Spleen (tissue), 7 donors: ENCODE data around the gene COL12A1.

Experiments
- POLR2A ChIP-seq, 3 donors: fragments of 450-650 bp; IDR thresholded peaks; one replicate each; pipeline ENCODE4 v1.5.1; 2017; ENCODE audit warnings: antibody characterized with exemption in 3 of 3, mild to moderate bottlenecking in 1 of 3
- TF ChIP-seq, protein P1 (sequence below), 11 experiments: fragments of 200-600 bp in 7 of 11; fragments of 450-650 bp in 4 of 11; sonication (generic) in 4 of 11; IDR thresholded peaks in 8 of 11; conservative IDR thresholded peaks in 3 of 11; 1 replicate in 7 of 11; 2 replicates in 4 of 11; pipeline versions ENCODE4 v1.4.0 to v1.8.0; 2016 to 2021; ENCODE audit warnings: antibody characterized with exemption in 11 of 11, inconsistent platforms in 4 of 11, mild to moderate bottlenecking in 1 of 11
- donor health status: DM: no; HTN: no; CAD: no; lungs with moderate emphysema.
- donor health status: DM: no; HTN: no; CAD: no.
- donor health status: DM: no; HTN: no; CAD: no.

DNA sequence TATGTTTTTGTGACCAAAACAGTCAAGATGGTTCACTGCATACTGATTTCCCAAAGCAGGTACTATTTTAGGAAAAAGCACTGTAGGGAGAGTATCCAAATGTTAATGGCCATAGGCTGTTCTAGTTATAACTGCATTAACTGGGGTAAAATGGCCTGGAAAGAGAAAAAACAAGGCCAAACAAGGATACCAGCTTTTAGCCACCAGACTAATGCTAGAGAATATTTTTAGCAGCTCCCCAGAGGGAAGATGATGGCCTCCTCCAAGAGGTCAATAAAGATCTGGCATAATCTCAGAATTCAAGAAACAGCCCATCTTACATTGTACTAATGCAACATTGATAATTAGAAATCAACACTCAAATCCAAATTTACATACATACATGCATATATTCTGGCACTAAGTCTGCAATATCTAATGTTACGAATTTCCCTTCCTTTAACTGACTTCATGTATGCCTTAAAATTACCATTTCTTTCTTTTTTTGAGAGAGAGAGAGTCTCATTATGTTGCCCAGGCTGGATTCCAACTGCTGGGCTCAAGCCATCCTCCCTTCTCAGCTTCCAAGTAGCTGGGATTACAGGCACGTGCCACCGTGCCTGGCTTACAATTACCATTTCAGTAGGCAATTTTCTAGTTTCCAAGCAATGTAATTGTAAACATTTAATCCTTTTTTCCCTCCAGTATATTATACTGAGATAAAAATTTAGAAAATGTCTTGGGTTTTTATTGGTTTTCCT lies 28.4 kb upstream of the COL12A1 start:
- TF ChIP-seq, protein P1, sequence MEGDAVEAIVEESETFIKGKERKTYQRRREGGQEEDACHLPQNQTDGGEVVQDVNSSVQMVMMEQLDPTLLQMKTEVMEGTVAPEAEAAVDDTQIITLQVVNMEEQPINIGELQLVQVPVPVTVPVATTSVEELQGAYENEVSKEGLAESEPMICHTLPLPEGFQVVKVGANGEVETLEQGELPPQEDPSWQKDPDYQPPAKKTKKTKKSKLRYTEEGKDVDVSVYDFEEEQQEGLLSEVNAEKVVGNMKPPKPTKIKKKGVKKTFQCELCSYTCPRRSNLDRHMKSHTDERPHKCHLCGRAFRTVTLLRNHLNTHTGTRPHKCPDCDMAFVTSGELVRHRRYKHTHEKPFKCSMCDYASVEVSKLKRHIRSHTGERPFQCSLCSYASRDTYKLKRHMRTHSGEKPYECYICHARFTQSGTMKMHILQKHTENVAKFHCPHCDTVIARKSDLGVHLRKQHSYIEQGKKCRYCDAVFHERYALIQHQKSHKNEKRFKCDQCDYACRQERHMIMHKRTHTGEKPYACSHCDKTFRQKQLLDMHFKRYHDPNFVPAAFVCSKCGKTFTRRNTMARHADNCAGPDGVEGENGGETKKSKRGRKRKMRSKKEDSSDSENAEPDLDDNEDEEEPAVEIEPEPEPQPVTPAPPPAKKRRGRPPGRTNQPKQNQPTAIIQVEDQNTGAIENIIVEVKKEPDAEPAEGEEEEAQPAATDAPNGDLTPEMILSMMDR (IDR thresholded peaks at IDR 0.05 in 8 of 11, conservative IDR thresholded peaks at IDR 0.05 in 3 of 11): no peak
- no peak for TF ChIP-seq POLR2A (IDR thresholded peaks at IDR 0.05)
